SU-DHL-6 (cell line): ENCODE data around the gene MACF1.
"Not testable (repeated sequence)": the region's sequence is repeated elsewhere in the genome, so short reads cannot be mapped to it uniquely, and the experiment has no call there.

ENCODE experiments used
- H2AFZ ChIP-seq: fragments of 200-600 bp; sonication (generic); 2 replicates; pipeline ENCODE4 v1.6.1; 2014; ENCODE audit warnings: low read depth, mild to moderate bottlenecking, moderate library complexity, mixed read lengths, antibody characterized with exemption, low read length; ENCODE audit not compliant: severe bottlenecking
- H3F3A ChIP-seq: fragments of 200-600 bp; shearing (Covaris generic); 2 replicates; pipeline ENCODE4 v1.6.0; 2016; ENCODE audit warnings: antibody characterized with exemption, mild to moderate bottlenecking; ENCODE audit not compliant: insufficient read depth
- H3K27ac ChIP-seq: fragments of 200-600 bp; sonication (generic); 2 replicates; pipeline ENCODE4 v1.5.1; 2016; ENCODE audit warnings: low read depth, mild to moderate bottlenecking, low read length, moderate library complexity, mixed read lengths
- H3K27me3 ChIP-seq: fragments of 200-600 bp; sonication (generic), shearing (Covaris generic); 2 replicates; pipeline ENCODE4 v1.6.0; 2014; ENCODE audit warnings: mild to moderate bottlenecking, low read length
- H3K36me3 ChIP-seq: fragments of 200-600 bp; sonication (generic); 2 replicates; pipeline ENCODE4 v1.6.1; 2014; ENCODE audit warnings: mild to moderate bottlenecking, low read length, mixed read lengths
- H3K4me2 ChIP-seq: fragments of 300-600, 200-600 bp; shearing (Covaris generic), sonication (generic); 2 replicates; pipeline ENCODE4 v1.6.0; 2014; ENCODE audit warnings: low read length, low read depth, mild to moderate bottlenecking; ENCODE audit not compliant: poor library complexity, severe bottlenecking
- H3K4me3 ChIP-seq: fragments of 200-600 bp; sonication (generic); 2 replicates; pipeline ENCODE4 v1.5.1; 2014; ENCODE audit warnings: antibody characterized with exemption, low read length, mild to moderate bottlenecking, mixed read lengths; ENCODE audit not compliant: insufficient read depth, poor library complexity, severe bottlenecking
- H3K79me2 ChIP-seq: fragments of 200-600 bp; sonication (generic); 2 replicates; pipeline ENCODE4 v1.6.1; 2014; ENCODE audit warnings: mild to moderate bottlenecking, low read length, moderate library complexity; ENCODE audit not compliant: insufficient read depth
- H3K9ac ChIP-seq: fragments of 200-600 bp; sonication (generic); 2 replicates; pipeline ENCODE4 v1.7.0; 2014; ENCODE audit warnings: mild to moderate bottlenecking, low read length
- H3K9me2 ChIP-seq: fragments of 200-600 bp; sonication (generic); replicated peaks from 2 replicates; pipeline ENCODE4 v1.6.1; 2014; ENCODE audit warnings: low read length; ENCODE audit not compliant: insufficient read depth
- H3K9me3 ChIP-seq: fragments of 200-600 bp; sonication (generic); 2 replicates; pipeline ENCODE4 v1.6.1; 2014; ENCODE audit warnings: low read length, mixed read lengths; ENCODE audit not compliant: insufficient read depth
- H4K20me1 ChIP-seq: fragments of 200-600 bp; sonication (generic); 2 replicates; pipeline ENCODE4 v1.6.1; 2014; ENCODE audit warnings: low read depth, mild to moderate bottlenecking, antibody characterized with exemption, low read length, moderate library complexity, mixed read lengths

Gene MACF1

GRCh38 chr1:39515131-39516086, 310.9 kb downstream of the MACF1 start:
- H3K27me3 ChIP-seq, H3F3A ChIP-seq, H3K36me3 ChIP-seq, H3K4me3 ChIP-seq, H3K79me2 ChIP-seq, H2AFZ ChIP-seq, H3K9ac ChIP-seq, H4K20me1 ChIP-seq, H3K4me2 ChIP-seq, H3K9me2 ChIP-seq, H3K9me3 ChIP-seq, H3K27ac ChIP-seq: not testable (repeated sequence)

- not testable (repeated sequence) for H3K4me2 ChIP-seq, H3F3A ChIP-seq, H3K27me3 ChIP-seq, H3K36me3 ChIP-seq, H3K4me3 ChIP-seq, H3K79me2 ChIP-seq, H4K20me1 ChIP-seq, H3K27ac ChIP-seq, H3K9me3 ChIP-seq, H3K9me2 ChIP-seq, H2AFZ ChIP-seq, H3K9ac ChIP-seq
These were observed 312.3 kb downstream of the MACF1 start for GRCh38 chr1:39516841-39517240.

DNA sequence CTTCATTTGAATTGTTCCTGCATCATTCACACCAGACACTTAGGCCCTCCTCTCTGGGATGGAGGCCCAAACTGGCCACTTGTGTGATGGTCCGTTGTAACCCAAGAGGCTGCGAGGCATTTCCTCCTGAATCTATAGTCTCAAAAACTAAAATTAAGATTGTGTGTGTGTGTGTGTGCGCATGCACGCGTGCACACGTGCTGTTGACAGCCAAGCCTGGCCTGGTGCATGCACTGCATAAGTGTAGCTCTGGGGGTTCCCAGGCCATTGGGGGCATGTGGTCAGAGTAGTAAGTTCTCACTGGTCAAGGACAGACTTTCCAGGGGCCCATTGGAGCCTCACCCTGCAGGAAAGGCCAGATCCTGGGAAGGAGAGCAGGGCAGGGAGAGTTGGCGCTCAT, 313.4 kb downstream of the MACF1 start:
- not testable (repeated sequence) for H3K9me2 ChIP-seq, H3K9me3 ChIP-seq, H4K20me1 ChIP-seq, H3K9ac ChIP-seq, H3F3A ChIP-seq, H3K79me2 ChIP-seq, H3K36me3 ChIP-seq, H2AFZ ChIP-seq, H3K4me3 ChIP-seq, H3K4me2 ChIP-seq, H3K27ac ChIP-seq, H3K27me3 ChIP-seq

DNA sequence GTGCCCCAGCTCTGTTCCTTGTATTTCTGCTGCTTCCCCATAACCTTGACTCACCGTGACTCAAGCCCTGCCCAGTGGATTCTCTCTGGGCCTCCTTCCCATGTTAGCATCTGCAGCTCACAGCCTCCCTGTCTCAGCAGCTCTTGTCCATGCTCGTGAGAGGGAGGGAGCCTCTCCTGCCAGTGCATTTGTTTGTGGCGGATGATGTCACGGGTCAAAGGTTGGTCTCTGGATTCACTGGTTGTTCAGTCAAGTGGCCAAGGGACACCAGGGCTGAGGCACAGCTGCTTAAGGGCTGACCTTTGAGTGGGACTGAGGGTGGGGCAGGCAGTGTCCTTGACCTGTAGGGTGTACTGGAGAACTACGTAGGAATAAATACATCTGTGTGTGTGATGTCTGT, 314.9 kb downstream of the MACF1 start:
- not testable (repeated sequence) for H3K9me3 ChIP-seq, H3K9me2 ChIP-seq, H3K27ac ChIP-seq, H3F3A ChIP-seq, H4K20me1 ChIP-seq, H3K4me3 ChIP-seq, H3K9ac ChIP-seq, H2AFZ ChIP-seq, H3K4me2 ChIP-seq, H3K27me3 ChIP-seq, H3K79me2 ChIP-seq, H3K36me3 ChIP-seq

DNA sequence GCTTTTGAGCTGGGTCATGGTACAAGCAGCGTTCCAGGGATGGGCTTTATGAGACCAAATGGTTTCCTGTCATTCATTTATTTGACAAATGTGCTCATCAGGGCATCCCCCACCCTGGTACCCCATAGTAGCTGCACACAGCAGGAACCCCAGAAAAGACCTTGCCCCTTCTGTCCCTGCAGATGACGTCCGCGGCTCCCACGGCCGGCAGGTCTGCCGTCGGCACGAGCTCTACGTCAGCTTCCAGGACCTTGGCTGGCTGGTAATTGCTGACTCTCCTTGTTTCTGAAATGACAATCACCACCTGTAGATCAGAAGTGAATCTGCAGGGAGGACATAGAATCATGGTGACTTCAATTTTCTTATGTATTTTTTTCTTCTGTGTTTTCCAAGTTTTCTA, 317.7 kb downstream of the MACF1 start:
- H2AFZ ChIP-seq, H3K9me3 ChIP-seq, H3F3A ChIP-seq, H3K36me3 ChIP-seq, H3K27ac ChIP-seq, H4K20me1 ChIP-seq, H3K4me3 ChIP-seq, H3K9ac ChIP-seq, H3K9me2 ChIP-seq, H3K27me3 ChIP-seq, H3K79me2 ChIP-seq, H3K4me2 ChIP-seq: not testable (repeated sequence)
